ENCODE data around the gene DLEC1.

DNA sequence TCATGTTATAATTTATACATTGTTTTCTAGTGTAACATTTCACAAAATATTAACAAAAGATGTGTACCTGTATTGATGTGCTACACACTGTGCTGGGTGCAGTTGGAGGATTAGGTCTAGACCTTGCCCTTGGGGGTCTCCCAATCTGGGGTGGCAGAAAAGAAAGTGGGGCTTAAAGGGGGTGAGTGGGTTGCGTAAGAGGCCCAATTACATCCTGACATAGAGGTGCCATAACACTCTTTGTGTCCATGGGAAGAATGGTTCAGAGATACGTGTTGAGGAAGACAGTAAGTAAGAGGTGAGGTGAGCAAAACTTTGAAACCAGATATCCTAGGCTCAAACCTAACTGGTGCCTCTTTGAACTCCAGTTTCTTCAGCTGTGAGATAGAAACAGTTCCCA lies 31.0 kb downstream of the DLEC1 start:
- TF ChIP-seq, protein P1, sequence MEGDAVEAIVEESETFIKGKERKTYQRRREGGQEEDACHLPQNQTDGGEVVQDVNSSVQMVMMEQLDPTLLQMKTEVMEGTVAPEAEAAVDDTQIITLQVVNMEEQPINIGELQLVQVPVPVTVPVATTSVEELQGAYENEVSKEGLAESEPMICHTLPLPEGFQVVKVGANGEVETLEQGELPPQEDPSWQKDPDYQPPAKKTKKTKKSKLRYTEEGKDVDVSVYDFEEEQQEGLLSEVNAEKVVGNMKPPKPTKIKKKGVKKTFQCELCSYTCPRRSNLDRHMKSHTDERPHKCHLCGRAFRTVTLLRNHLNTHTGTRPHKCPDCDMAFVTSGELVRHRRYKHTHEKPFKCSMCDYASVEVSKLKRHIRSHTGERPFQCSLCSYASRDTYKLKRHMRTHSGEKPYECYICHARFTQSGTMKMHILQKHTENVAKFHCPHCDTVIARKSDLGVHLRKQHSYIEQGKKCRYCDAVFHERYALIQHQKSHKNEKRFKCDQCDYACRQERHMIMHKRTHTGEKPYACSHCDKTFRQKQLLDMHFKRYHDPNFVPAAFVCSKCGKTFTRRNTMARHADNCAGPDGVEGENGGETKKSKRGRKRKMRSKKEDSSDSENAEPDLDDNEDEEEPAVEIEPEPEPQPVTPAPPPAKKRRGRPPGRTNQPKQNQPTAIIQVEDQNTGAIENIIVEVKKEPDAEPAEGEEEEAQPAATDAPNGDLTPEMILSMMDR (IDR thresholded peaks at IDR 0.05), result no peak
- no peak for TF ChIP-seq EZH2 (IDR thresholded peaks at IDR 0.05; ENCODE audit: borderline replicate concordance, insufficient read depth, low read depth, low read length, poor library complexity, severe bottlenecking)

Measured in B cell (primary cell).